ENCODE results near the gene CTDP1.

GRCh38 chr18:79690071-79690470 lies 10.5 kb downstream of the CTDP1 start:
- TF ChIP-seq EZH2 (IDR thresholded peaks at IDR 0.05), result no peak
- no peak for TF ChIP-seq POLR2AphosphoS5 (IDR thresholded peaks at IDR 0.05; ENCODE audit: borderline replicate concordance, low read depth, low read length)
